Measurements from ENCODE around the gene LACTB.

DNA sequence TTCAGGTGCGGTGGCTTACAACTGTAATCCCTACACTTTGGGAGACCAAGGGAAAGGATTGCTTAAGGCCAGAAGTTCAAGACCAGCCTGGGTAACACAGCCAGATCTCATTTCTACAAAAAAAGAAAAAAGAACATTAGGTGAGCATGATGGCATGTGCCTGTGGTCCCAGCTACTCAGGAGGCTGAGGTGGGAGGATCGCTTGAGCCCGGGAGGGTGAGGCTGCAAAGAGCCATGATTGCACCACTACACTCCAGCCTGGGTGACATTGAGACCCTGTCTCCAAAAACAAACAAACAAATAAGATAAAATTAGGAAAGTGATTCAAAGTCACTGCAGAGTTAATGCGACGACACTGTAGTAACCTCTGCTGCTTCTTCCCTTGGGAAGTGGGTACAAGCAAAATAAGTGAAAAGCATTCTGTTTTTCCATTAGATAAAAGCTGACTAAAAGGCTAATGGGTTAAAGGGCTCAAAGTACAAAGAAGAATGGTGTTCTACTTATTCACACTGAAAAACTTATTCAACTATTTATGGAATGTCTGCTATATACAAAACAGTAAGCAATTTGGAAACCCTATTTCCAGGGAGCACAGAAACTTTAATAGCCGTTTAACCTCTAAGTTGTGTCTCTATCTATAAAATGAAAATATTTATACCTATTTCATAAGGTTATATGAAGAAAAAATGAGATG, 43.7 kb downstream of the LACTB start:
- TF ChIP-seq CTCF (IDR thresholded peaks at IDR 0.05) (no peak), POLR2A (IDR thresholded peaks at IDR 0.05) (no peak)

Data from esophagus squamous epithelium (tissue), 4 donors.